Subcutaneous abdominal adipose tissue (tissue), 5 donors: ENCODE results near the gene EFHD1.

ENCODE experiments used
- H3K27ac ChIP-seq: one replicate; pipeline ENCODE4 v1.7.0; 2013; ENCODE audit warnings: low read depth, mild to moderate bottlenecking, inconsistent platforms, low read length, moderate library complexity
- H3K27me3 ChIP-seq, 5 donors: one replicate each; pipeline ENCODE4 v1.7.0; 2013; ENCODE audit warnings: low read length in 5 of 5, inconsistent platforms in 1 of 5; ENCODE audit not compliant: control insufficient read depth in 5 of 5, insufficient read depth in 4 of 5
- H3K36me3 ChIP-seq, 5 donors: one replicate each; pipeline ENCODE4 v1.7.0; 2013; ENCODE audit warnings: low read length in 5 of 5; ENCODE audit not compliant: control insufficient read depth in 5 of 5, insufficient read depth in 5 of 5
- H3K4me1 ChIP-seq, 5 donors: one replicate each; pipeline ENCODE4 v1.7.0; 2013; ENCODE audit warnings: low read length in 5 of 5, mild to moderate bottlenecking in 3 of 5, moderate library complexity in 1 of 5; ENCODE audit not compliant: control insufficient read depth in 5 of 5, insufficient read depth in 5 of 5
- H3K4me3 ChIP-seq, 5 donors: one replicate each; pipeline ENCODE4 v1.7.0; 2013; ENCODE audit warnings: low read length in 5 of 5, low read depth in 1 of 5
- H3K9ac ChIP-seq, 5 donors: one replicate each; pipeline ENCODE4 v1.7.0; 2013; ENCODE audit warnings: low read length in 5 of 5, mild to moderate bottlenecking in 4 of 5, moderate library complexity in 3 of 5
- H3K9me3 ChIP-seq, 5 donors: one replicate each; pipeline ENCODE4 v1.7.0; 2013; ENCODE audit warnings: low read length in 5 of 5; ENCODE audit not compliant: control insufficient read depth in 5 of 5
- donor health status: healthy.
- donor health status: healthy.
- donor health status: healthy.
- donor health status: healthy.
- donor health status: healthy.

Gene EFHD1

DNA sequence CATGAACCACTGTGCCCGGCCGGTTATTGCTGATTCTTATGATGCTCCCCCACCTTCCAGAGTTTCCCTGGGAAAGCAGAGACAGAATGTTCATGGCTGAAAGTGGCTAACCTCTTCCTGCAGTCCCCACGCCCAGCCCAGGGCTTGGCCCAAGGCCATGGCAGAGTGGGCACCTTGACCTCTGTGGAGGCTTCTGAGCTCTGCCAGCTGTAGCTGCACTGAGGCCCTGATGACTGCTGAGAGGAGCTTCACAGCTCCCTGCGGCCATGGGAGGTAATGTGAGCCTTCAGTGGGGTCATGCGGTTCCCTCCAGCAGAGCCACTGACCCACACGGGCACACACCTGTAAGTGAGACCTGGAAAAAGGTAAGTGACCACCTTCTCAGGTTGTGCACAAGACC lies 13.3 kb downstream of the EFHD1 start:
- peaks cover 0 to 8% (median 0%) of the 10 kb centered on the region in 5 donors for H3K27me3 ChIP-seq
- no peaks in the 10 kb centered on the region for H3K36me3 ChIP-seq
- no peaks in the 10 kb centered on the region for H3K9me3 ChIP-seq
- no peak overlapping the region for H3K4me3 ChIP-seq
- no peaks in the 10 kb centered on the region for H3K4me1 ChIP-seq
- H3K27ac ChIP-seq = no peak overlapping the region
- H3K9ac ChIP-seq = no peak overlapping the region

DNA sequence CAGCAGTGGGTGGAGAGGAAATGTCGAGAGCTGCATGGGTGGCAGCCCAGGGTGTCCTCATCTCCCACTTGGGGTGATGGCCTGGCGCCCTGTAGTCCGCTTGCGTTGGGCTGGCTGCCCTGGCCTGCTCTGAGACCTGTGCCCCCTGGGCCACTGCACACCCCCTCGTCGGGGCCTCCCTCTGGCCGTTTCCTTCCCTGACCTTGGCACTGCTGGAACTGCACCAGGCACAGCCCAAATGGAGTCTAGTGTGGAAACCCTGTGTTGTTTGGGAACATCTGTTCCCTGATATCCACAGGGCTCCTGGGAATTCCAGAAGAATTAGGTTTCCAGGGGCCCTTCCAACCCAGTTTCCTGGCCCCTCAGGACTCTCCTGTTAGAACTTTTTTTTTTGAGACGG lies 13.9 kb downstream of the EFHD1 start:
- H3K4me3 ChIP-seq = no peak overlapping the region
- H3K9ac ChIP-seq = no peak overlapping the region
- H3K9me3 ChIP-seq = no peaks in the 10 kb centered on the region
- no peak overlapping the region for H3K27ac ChIP-seq
- H3K36me3 ChIP-seq = no peaks in the 10 kb centered on the region
- peaks cover 0 to 8% (median 0%) of the 10 kb centered on the region in 5 donors for H3K27me3 ChIP-seq
- H3K4me1 ChIP-seq = peaks cover 0 to 5% (median 0%) of the 10 kb centered on the region in 5 donors

- Histone ChIP-seq H3K36me3 (no peaks in the 10 kb centered on the region), H3K27ac (no peak overlapping the region), H3K9ac (no peak overlapping the region), H3K4me3 (no peak overlapping the region), H3K4me1 (peaks cover 0 to 5% (median 3%) of the 10 kb centered on the region in 5 donors), H3K27me3 (peaks cover 0 to 8% (median 0%) of the 10 kb centered on the region in 5 donors), H3K9me3 (no peaks in the 10 kb centered on the region)
Observed at GRCh38 chr2:232649033-232649432, 15.6 kb downstream of the EFHD1 start.

GRCh38 chr2:232652505-232652851 lies 19.1 kb downstream of the EFHD1 start:
- Histone ChIP-seq H3K27me3 (peaks cover 0 to 8% (median 0%) of the 10 kb centered on the region in 5 donors), H3K4me3 (no peak overlapping the region), H3K27ac (no peak overlapping the region), H3K36me3 (no peaks in the 10 kb centered on the region), H3K9ac (no peak overlapping the region), H3K9me3 (no peaks in the 10 kb centered on the region), H3K4me1 (peaks cover 0 to 10% (median 3%) of the 10 kb centered on the region in 5 donors)

DNA sequence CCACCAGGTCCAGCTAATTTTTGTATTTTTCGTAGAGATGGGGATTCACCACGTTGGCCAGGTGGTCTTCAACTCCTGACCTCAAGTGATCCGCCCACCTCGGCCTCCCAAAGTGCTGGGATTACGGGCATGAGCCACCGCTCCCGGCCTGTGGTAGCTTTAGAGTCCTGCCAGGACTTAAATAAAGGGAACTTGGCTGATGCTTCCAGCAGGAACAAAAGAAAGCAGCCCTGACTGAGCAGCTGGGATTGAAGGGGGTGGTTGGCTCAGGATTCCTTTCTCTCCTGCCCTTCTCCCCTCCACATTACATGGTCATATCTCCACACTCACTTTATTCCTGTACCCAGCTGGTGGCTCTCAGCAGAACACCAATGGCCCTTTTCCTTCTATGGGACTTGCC lies 20.0 kb downstream of the EFHD1 start:
- Histone ChIP-seq H3K4me1 (peaks cover 0 to 10% (median 3%) of the 10 kb centered on the region in 5 donors), H3K36me3 (no peaks in the 10 kb centered on the region), H3K9ac (no peak overlapping the region), H3K27me3 (peaks cover 0 to 8% (median 0%) of the 10 kb centered on the region in 5 donors), H3K27ac (no peak overlapping the region), H3K4me3 (no peak overlapping the region), H3K9me3 (no peaks in the 10 kb centered on the region)

DNA sequence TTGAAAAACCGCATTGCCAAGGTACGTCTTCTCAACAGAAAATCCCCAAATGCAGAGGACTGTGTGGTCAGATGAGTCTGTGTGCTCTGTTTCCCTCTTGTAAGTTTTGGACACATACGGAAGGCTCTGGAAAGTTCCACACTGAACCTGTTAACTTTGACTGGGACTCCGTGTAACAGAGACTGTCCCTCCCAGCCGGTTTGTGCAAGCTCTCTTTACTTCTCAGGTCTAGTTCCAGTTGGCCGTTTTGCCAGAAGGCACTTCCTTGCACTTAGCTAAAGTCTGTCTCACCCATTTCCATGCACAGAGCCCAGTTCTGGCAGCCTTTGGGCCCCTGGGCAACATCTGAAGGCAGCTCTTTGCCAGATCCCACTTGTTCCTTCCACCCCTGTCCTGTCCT lies 22.0 kb downstream of the EFHD1 start:
- H3K27ac ChIP-seq = no peak overlapping the region
- no peak overlapping the region for H3K9ac ChIP-seq

GRCh38 chr2:232658217-232658785 lies 24.9 kb downstream of the EFHD1 start:
- no peak overlapping the region for H3K4me3 ChIP-seq
- no peaks in the 10 kb centered on the region for H3K27me3 ChIP-seq
- H3K36me3 ChIP-seq = no peaks in the 10 kb centered on the region
- no peaks in the 10 kb centered on the region for H3K9me3 ChIP-seq
- H3K27ac ChIP-seq = no peak overlapping the region
- H3K9ac ChIP-seq = no peak overlapping the region
- H3K4me1 ChIP-seq = peaks cover 0 to 7% (median 0%) of the 10 kb centered on the region in 5 donors

More for the DNA sequence above, 22.0 kb downstream of the EFHD1 start:
- Histone ChIP-seq H3K4me3 (no peak overlapping the region), H3K27me3 (no peaks in the 10 kb centered on the region), H3K36me3 (no peaks in the 10 kb centered on the region), H3K9me3 (no peaks in the 10 kb centered on the region), H3K4me1 (peaks cover 0 to 10% (median 3%) of the 10 kb centered on the region in 5 donors)

- H3K27ac ChIP-seq = no peak overlapping the region
- H3K36me3 ChIP-seq = peaks cover 0 to 2% (median 0%) of the 10 kb centered on the region in 5 donors
- H3K27me3 ChIP-seq = no peaks in the 10 kb centered on the region
- H3K4me1 ChIP-seq = peaks cover 0 to 7% (median 0%) of the 10 kb centered on the region in 5 donors
- no peak overlapping the region for H3K9ac ChIP-seq
- H3K9me3 ChIP-seq = no peaks in the 10 kb centered on the region
- H3K4me3 ChIP-seq = no peak overlapping the region
Observed at GRCh38 chr2:232659359-232659758, 26.0 kb downstream of the EFHD1 start.

DNA sequence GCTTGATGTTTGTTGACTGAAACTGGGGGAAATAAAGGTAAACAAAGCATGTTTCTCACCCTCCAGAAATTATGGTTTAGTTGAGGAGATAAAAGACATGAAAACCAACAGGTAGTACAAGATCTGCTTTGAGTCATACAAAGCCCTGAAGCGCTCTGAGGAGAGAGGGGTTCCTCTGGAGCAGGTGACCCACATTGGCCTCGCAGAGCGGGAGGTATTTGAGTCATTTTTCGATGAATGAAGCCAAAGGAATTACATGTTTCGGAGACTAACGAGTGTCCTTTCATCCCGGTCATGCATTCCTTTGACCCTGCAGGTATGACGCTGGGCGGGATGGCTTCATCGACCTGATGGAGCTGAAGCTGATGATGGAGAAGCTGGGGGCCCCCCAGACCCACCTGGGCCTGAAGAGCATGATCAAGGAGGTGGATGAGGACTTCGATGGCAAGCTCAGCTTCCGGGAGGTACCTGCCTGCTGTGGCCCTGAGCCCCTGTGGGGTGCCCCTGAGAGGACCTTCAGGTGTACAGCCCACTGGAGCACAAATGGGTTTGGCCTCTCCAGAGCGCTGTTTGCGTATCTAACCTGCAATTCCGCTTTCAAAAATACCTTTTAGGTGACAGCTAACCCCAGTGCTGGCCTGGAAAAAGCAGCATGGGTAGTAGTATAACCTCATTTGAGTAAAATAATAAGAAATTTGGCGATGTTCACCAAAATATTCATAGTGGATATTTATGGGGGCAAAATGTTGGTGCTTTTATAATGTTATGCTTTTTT lies 29.3 kb downstream of the EFHD1 start:
- no peak overlapping the region for H3K4me3 ChIP-seq
- no peaks in the 10 kb centered on the region for H3K9me3 ChIP-seq
- peaks cover 0 to 14% (median 8%) of the 10 kb centered on the region in 5 donors for H3K4me1 ChIP-seq
- H3K27me3 ChIP-seq = no peaks in the 10 kb centered on the region
- peaks cover 0 to 2% (median 0%) of the 10 kb centered on the region in 5 donors for H3K36me3 ChIP-seq
- no peak overlapping the region for H3K9ac ChIP-seq
- H3K27ac ChIP-seq = no peak overlapping the region

DNA sequence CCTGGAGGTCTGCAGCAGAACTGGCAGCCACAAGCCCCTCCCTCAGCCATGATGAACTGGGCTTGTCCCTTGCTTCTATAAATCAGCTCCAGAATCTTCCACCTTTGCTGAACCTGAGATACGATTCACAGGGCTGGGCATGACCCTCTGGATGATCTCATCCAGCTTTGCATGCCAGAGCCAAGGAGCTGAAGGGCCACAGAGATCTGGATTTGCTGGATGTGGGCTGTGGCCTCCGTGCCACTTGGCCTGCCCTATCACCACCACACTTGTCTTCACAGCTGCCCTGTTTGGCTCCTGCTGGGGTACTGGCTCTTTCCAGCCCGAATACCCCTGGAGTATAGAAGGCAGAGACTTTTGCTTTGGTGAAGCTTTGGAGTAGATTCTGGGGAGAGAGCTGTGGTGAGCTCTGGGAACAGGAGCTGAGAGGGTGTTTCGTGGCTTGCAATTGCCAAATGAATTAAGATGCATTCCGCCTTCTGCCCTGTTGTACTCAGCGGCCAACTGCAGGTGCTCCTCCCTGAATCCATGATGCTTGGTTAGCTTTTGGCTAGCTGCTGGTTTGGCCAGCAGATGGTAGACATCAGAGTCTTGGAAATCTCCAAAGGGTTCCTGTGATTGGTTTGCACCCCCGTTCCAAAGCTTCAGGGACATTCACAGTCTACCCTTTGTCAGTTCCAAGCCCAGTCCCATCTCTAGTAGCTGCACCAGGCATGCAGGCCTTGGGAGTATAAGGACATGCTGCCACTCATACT lies 32.8 kb downstream of the EFHD1 start:
- Histone ChIP-seq H3K27ac (no peak overlapping the region), H3K36me3 (peaks cover 0 to 4% (median 0%) of the 10 kb centered on the region in 5 donors), H3K9ac (no peak overlapping the region), H3K4me3 (no peak overlapping the region), H3K9me3 (no peaks in the 10 kb centered on the region), H3K27me3 (no peaks in the 10 kb centered on the region), H3K4me1 (peaks cover 0 to 19% (median 10%) of the 10 kb centered on the region in 5 donors)
